ENCODE measurements around the gene HYI. TPM values are rescaled to one million over a fixed set of nuclear protein-coding genes. Genes with fewer than 3 reads are reported as not detected.

Gene HYI
- total RNA-seq, 1 experiment from 2014 or later = 89.8 TPM

- intact Hi-C loops (cut with micrococcal nuclease) = no loop called here
- Histone ChIP-seq H4K20me1 (ENCODE audit: low read length) (no peaks in the 10 kb centered on the region), H2AFZ (ENCODE audit: low read length) (no peak overlapping the region), H3K9ac (ENCODE audit: low read length) (no peak overlapping the region), H3K79me2 (ENCODE audit: low read length) (no peaks in the 10 kb centered on the region), H3K9me2 (replicated peaks; ENCODE audit: low read length) (no peaks in the 10 kb centered on the region), H3K4me2 (ENCODE audit: low read length) (no peak overlapping the region), H3K36me3 (ENCODE audit: low read depth, low read length) (peaks cover 61% of the 10 kb centered on the region), H3K4me1 (ENCODE audit: insufficient read depth, low read length) (peaks cover 15% of the 10 kb centered on the region; the same call in 1 of the 2 replicates), H3F3A (ENCODE audit: low read length, unreplicated experiment) (no peaks in the 10 kb centered on the region), H3K4me3 (ENCODE audit: low read length) (no peak overlapping the region), H3K9me3 (ENCODE audit: low read length) (no peaks in the 10 kb centered on the region), H3K27me3 (ENCODE audit: low read length) (no peaks in the 10 kb centered on the region), H3K27ac (ENCODE audit: low read length) (no peak overlapping the region)
- CTCF ChIA-PET = no interaction called here
- POLR2A ChIA-PET (ENCODE audit: unreplicated experiment) = no interaction called here
- TF ChIP-seq EZH2phosphoT487 (IDR thresholded peaks at IDR 0.05; ENCODE audit: borderline replicate concordance, low read length) (no peak), CTCF (conservative IDR thresholded peaks at IDR 0.05; ENCODE audit: low read depth, low read length) (no peak), EZH2 (IDR thresholded peaks at IDR 0.05; ENCODE audit: low read length, unreplicated experiment) (no peak)
- ATAC-seq = no peak
- BruUV-seq (replicated peaks) = no TSS peak
- DNase-seq = no peak
These were observed 28.7 kb downstream of the HYI start for GRCh38 chr1:43425045-43425444.

- DNase-seq (peak; percentile 79), ATAC-seq (peak; percentile 75)
- H3K79me2 ChIP-seq (ENCODE audit: low read length) = no peaks in the 10 kb centered on the region
- H2AFZ ChIP-seq (ENCODE audit: low read length) = no peak overlapping the region
- H3K9me3 ChIP-seq (ENCODE audit: low read length) = no peaks in the 10 kb centered on the region
- peak overlapping the region; percentile 73 for H3K27ac ChIP-seq (ENCODE audit: low read length)
- POLR2A ChIA-PET (ENCODE audit: unreplicated experiment) = interaction anchor here (0.8 kb wide), 1 partner anchor 317 kb away, joined by 10 read pairs; no protein-coding TSS in a partner anchor
- CTCF ChIA-PET = no interaction called here
- TF ChIP-seq EZH2phosphoT487 (IDR thresholded peaks at IDR 0.05; ENCODE audit: borderline replicate concordance, low read length) (no peak), EZH2 (IDR thresholded peaks at IDR 0.05; ENCODE audit: low read length, unreplicated experiment) (no peak), CTCF (conservative IDR thresholded peaks at IDR 0.05; ENCODE audit: low read depth, low read length) (no peak)
- H4K20me1 ChIP-seq (ENCODE audit: low read length) = no peaks in the 10 kb centered on the region
- TSS peak; percentile 25 for BruUV-seq (replicated peaks)
- no peaks in the 10 kb centered on the region for H3K27me3 ChIP-seq (ENCODE audit: low read length)
- H3K4me2 ChIP-seq (ENCODE audit: low read length) = no peak overlapping the region
- no peak overlapping the region for H3K4me3 ChIP-seq (ENCODE audit: low read length)
- H3F3A ChIP-seq (ENCODE audit: low read length, unreplicated experiment) = no peaks in the 10 kb centered on the region
- peaks cover 15% of the 10 kb centered on the region; the same call in 1 of the 2 replicates for H3K4me1 ChIP-seq (ENCODE audit: insufficient read depth, low read length)
- no peaks in the 10 kb centered on the region for H3K9me2 ChIP-seq (replicated peaks; ENCODE audit: low read length)
- peaks cover 62% of the 10 kb centered on the region for H3K36me3 ChIP-seq (ENCODE audit: low read depth, low read length)
- intact Hi-C loops (cut with micrococcal nuclease) = no loop called here
- H3K9ac ChIP-seq (ENCODE audit: low read length) = no peak overlapping the region
These were observed 29.8 kb downstream of the HYI start for GRCh38 chr1:43423672-43424550.
